Raji (cell line): ENCODE measurements around the gene RYR2.

ENCODE experiments used
- POLR2A ChIP-seq: IDR thresholded peaks from 2 replicates; pipeline ENCODE4 v1.6.1; 2011; ENCODE audit warnings: low read depth, low read length, control low read depth; ENCODE audit not compliant: insufficient read depth

The RYR2 gene

GRCh38 chr1:237229333-237229732 lies 187.3 kb downstream of the RYR2 start:
- no peak for TF ChIP-seq POLR2A

DNA sequence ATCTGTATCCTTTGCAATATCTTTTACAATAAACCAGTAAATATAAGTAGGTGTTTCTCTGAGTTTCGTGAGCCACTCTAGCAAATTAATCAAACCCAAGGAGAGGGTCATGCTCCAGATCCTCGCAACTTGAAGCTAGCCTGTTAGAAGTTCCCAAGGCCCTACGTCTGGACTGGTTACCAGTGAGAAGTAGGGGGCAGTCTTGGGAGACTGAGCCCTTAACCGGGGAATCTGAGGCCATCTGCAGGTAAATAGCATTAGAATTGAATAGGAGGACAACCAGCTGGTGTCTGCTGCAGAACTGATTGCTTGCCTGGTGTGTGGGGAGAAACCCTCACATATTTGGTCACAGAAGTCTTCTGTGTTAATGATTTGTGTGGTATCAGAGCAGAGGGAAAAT lies 190.5 kb downstream of the RYR2 start:
- no peak for TF ChIP-seq POLR2A

DNA sequence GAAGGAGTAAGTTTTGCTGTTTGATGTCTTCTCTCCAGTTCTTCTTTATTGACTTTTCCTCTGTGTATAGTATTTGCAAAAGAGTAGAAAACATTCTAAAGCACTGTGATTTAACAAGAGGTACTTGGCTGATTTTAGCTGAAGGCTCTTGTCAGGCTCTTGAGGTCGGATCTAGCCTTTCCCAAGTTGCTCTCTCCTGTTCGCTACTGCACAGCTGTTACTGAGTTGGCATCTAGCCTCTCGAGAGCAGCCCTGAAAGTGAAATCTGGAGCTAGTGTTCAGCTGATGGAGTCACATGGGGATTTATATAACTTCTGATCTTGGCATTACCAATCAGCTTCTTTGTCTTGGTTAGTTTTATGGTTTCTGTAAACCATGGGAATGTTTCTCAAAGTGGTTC lies 193.1 kb downstream of the RYR2 start:
- TF ChIP-seq POLR2A, result no peak

- TF ChIP-seq POLR2A, result no peak
Observed at GRCh38 chr1:237237721-237238120, 195.7 kb downstream of the RYR2 start.

GRCh38 chr1:237239248-237239647 lies 197.3 kb downstream of the RYR2 start:
- no peak for TF ChIP-seq POLR2A

- no peak for TF ChIP-seq POLR2A
Observed at GRCh38 chr1:237241038-237241437, 199.1 kb downstream of the RYR2 start.

DNA sequence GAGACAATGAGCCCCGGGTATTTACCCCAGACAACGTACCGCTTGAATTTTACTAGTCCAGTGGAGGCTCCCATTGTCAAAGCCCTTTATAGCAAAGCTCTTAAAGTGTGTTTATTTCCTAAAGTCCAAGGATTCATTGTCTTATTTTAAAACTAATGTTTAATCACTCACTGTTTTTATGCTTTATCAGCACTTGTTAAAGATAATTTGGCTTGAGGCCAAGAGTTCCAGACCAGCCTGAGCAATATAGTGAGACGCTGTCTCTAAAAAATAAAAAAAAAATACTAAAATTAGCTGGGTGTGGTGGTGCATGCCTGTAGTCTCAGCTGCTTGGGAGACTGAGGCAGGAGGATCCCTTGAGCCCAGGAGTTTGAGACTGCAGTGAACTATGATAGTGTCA lies 202.8 kb downstream of the RYR2 start:
- TF ChIP-seq POLR2A, result no peak

GRCh38 chr1:237247442-237247841 lies 205.5 kb downstream of the RYR2 start:
- TF ChIP-seq POLR2A, result no peak

DNA sequence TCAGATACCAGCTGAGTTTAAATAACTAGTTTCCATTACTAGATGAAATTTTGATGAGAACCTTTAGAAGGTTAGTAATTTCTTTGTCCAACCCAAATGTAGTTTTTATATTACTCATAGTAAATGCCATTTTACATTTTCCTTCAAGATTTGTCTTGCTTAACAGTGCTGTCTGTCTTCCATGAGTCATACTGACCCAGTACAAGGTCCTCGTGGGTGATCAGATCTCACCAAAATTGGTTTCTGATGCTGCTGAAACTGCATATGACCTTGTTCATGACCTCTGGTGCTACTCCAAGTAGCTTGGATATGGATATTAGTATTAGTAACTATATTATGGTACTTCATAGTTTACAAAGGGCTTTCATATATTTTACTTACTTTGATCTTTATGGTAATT lies 207.1 kb downstream of the RYR2 start:
- TF ChIP-seq POLR2A, result no peak

DNA sequence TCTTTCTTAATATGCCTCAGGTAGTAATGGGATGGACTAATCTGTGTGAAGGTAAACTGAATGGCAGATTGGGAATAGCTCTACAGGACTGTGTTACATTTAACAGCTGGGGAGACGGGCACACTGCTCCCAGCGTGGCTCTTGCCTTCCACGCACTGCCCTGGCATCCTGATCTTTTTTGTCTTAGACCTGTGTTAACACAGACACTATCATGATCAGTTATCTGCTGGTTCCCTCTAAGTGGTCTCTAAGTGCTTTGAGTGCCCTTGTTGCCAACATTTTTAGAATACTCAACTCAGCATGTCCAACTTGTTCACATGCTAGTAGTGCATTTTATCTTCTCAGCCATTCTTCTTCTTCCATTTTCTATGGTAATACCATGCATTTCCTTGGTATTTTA lies 208.1 kb downstream of the RYR2 start:
- TF ChIP-seq POLR2A, result no peak

GRCh38 chr1:237255071-237255470 lies 213.1 kb downstream of the RYR2 start:
- TF ChIP-seq POLR2A, result no peak

DNA sequence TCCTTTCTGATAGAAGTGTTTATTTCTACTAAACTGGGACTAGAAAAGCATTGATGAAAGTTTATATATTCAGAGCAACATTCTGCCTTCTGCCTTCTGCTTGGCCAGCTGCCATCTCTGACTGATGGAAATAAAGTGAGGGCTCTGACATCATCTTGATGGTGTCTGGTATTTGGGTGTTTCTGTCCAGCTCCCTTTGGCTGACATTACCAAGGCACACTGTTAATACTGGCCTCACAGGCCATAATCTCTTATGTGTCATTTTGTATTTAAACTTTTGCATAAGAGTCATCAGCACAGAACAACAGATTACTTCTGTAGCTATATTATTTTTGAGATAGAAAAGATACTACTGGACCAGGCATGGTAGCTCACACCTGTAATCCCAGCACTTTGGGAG lies 216.9 kb downstream of the RYR2 start:
- TF ChIP-seq POLR2A, result no peak

DNA sequence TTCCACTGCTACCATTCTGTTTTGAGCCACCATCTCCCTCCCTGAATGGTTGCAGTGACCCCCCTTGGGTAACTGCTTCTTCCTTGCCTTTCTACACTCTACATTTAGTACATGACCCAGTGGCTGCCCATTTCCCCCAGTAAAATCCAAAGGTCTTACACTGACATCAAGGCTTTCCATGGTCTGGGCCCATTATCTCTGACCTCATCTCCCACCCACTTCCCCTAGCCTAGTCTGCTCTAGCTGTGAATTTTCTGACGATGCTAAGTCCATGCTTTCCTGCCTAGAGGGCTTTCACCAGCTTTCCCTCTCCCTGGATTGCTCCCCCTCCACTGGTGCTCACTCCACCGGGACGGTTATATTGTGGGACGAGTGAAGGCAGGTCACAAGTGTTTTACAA lies 219.2 kb downstream of the RYR2 start:
- TF ChIP-seq POLR2A, result no peak

DNA sequence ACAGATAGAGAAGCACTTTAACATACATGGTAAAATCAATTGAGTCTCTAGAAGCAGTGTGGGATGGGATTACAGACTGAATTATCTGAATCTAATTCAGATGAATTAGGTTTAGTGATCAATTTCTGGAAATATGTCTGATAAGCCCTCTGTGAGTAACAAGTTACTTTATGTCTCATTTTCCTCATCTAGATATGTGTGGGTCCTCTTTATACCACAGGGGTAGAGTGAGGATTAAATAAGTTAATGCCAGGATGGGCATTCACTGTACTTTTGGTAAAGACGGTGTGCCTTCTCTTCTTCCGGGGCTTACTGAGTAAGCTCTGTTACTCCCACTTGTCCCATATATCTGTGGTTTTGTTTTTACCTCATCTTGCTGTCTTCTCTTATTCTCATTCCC lies 225.8 kb downstream of the RYR2 start:
- TF ChIP-seq POLR2A, result no peak

DNA sequence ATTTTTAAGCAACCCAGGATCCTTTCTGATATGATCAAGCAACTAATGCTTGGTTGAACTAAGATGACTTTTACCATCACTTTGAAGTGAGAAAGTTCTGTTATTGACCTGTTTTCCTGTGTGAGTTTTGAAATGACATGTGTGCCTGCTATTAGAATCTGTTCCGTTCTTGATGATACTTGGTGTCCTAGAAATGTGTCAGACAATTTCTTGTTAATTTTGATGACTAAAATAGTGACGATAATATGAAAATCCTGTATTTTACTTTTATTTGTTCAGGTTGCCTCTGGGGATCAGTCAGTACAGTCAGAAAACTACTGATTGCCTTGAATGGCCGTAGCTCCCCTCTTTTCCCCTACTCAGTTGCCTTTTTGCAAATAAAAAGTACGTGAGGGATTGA lies 228.0 kb downstream of the RYR2 start:
- no peak for TF ChIP-seq POLR2A

DNA sequence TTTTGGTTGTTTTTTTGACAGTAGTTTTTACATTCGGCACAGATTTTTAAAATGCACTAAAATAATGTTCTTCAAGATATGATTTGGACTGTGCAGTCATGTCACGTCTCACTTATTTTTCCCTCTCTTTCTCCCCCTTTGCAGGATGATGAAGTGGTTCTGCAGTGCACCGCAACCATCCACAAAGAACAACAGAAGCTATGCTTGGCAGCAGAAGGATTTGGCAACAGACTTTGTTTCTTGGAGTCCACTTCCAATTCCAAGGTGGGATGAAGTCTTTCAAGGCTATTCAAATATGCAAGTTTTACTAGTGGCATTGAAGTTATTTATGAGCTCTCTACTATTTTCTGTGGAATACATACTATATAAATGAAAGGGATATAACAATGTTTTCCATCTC lies 228.4 kb downstream of the RYR2 start:
- no peak for TF ChIP-seq POLR2A

DNA sequence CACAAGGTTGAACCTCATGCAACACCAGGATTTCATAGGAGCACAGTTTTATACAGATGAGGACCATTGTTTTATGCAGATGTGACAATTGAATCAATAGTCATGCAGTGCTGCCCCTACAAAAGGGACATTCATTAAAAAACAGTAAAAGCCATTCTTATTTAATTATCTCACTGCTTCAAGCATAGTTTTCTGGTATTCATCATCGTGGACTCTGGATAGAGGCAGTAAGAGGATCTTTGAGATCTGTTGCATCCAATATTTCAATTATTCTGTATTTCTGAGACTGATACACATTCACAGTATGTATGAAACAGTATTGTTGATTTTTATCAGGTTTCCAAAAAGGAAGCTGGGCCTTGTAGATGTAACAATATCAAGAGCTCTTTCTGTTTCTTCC lies 237.6 kb downstream of the RYR2 start:
- TF ChIP-seq POLR2A, result no peak

DNA sequence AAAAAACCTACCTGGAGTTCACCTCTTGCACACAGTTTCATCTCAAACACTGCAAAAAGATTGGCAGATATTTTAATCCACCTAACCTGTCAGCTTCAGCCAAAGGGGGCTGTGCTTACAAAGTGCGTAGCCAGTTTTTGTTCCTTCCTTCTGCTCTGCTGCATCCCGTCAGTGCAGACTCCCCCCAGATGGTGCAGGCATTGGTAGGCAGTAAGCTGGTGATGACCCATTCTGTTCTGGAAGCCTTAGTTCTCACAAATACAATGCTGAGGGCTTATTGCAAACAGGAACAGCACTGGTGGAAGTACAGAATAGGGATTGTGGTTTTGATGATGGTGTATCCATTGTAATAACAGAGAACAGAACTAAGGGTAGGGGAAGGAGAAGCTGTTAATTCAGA lies 239.5 kb downstream of the RYR2 start:
- TF ChIP-seq POLR2A, result no peak
